Type B pancreatic cell (in vitro differentiated cells): Measurements from ENCODE around the gene SULF2. TPM values are rescaled to one million over a fixed set of nuclear protein-coding genes. Genes with fewer than 3 reads are reported as not detected.

Experiments
- DNase-seq: peaks from one replicate; pipeline ENCODE4 v3.0.0; 2021; ENCODE audit warnings: mixed read lengths; ENCODE audit not compliant: unreplicated experiment; ENCODE audit errors: extremely low spot score
- H3K27ac Mint-ChIP-seq: 2 replicates; pipeline ENCODE4 v1.8.0; 2021; ENCODE audit warnings: mild to moderate bottlenecking, mixed read lengths
- H3K27me3 Mint-ChIP-seq: 2 replicates; pipeline ENCODE4 v1.8.0; 2021; ENCODE audit warnings: mixed read lengths
- H3K36me3 Mint-ChIP-seq: 2 replicates; pipeline ENCODE4 v1.8.0; 2021; ENCODE audit warnings: mixed read lengths
- H3K4me1 Mint-ChIP-seq: one replicate; pipeline ENCODE4 v1.8.0; 2021; ENCODE audit warnings: mixed read lengths; ENCODE audit not compliant: unreplicated experiment
- H3K4me3 Mint-ChIP-seq: 2 replicates; pipeline ENCODE4 v1.8.0; 2021; ENCODE audit warnings: mild to moderate bottlenecking, mixed read lengths
- H3K9me3 Mint-ChIP-seq: 2 replicates; pipeline ENCODE4 v1.8.0; 2021; ENCODE audit warnings: mixed read lengths
- total RNA-seq: library from RNA; stranded (reverse); gene quantifications from 2 replicates; pipeline ENCODE4 v1.2.1, GENCODE V29; 2021; ENCODE audit warnings: low replicate concordance
- TF ChIP-seq, protein P1 (sequence below): fragments of 200-600 bp; sonication (generic); conservative IDR thresholded peaks from 2 replicates; pipeline ENCODE4 v1.5.0; 2021; ENCODE audit warnings: antibody characterized with exemption, mild to moderate bottlenecking

Gene SULF2
- total RNA-seq, 1 donor from 2014 or later, result 146 TPM

DNA sequence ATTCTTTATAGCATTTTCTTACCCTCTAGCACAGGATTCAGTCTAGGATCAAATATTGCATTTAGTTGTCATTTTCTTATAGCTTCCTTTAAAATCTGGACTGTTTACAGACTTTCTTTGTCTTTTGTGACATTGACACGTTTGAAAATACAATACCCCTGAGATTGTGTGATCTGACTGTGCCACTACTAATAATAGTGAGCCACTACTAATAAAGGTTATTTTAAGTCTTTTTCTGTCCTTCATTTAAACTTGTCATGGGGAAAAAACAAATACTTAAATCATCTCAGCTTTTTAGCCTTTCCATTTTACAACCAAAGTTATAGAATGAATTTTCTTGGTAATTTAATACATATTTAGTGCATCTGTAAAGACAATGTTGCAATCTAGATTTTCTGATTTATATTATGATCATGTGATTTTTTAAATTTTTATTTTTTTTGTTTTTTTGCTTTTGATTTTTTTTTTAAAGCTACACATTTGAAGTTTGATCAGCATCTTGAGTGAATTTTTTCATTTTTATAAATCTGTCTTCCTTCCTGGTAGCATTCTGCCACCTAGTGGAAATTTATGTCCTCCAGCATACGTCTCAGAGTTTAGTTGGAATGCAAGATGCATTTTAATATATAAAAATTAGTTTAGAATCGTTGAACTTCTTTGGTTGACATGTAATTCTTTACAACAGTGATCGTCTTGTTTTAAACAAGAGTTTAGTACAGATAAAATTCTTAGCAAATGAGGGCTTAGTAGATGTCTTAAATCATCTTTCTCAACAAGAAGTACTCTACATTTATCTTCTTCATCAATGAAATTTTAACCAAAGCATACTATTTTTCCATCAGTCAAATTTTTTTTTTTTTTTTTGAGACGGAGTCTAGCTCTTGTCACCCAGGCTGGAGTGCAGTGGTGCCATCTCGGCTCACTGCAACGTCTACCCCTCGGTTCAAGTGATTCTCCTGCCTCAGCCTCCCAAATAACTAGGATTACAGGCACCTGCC, 164.2 kb downstream of the SULF2 start:
- Mint-ChIP-seq H3K27me3 (no peaks in the 10 kb centered on the region), H3K27ac (no peak overlapping the region), H3K36me3 (peaks cover 7% of the 10 kb centered on the region), H3K4me3 (no peak overlapping the region), H3K9me3 (no peaks in the 10 kb centered on the region), H3K4me1 (peaks cover 8% of the 10 kb centered on the region)
- no peak for DNase-seq
- TF ChIP-seq, protein P1, sequence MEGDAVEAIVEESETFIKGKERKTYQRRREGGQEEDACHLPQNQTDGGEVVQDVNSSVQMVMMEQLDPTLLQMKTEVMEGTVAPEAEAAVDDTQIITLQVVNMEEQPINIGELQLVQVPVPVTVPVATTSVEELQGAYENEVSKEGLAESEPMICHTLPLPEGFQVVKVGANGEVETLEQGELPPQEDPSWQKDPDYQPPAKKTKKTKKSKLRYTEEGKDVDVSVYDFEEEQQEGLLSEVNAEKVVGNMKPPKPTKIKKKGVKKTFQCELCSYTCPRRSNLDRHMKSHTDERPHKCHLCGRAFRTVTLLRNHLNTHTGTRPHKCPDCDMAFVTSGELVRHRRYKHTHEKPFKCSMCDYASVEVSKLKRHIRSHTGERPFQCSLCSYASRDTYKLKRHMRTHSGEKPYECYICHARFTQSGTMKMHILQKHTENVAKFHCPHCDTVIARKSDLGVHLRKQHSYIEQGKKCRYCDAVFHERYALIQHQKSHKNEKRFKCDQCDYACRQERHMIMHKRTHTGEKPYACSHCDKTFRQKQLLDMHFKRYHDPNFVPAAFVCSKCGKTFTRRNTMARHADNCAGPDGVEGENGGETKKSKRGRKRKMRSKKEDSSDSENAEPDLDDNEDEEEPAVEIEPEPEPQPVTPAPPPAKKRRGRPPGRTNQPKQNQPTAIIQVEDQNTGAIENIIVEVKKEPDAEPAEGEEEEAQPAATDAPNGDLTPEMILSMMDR, result peak; percentile 94

DNA sequence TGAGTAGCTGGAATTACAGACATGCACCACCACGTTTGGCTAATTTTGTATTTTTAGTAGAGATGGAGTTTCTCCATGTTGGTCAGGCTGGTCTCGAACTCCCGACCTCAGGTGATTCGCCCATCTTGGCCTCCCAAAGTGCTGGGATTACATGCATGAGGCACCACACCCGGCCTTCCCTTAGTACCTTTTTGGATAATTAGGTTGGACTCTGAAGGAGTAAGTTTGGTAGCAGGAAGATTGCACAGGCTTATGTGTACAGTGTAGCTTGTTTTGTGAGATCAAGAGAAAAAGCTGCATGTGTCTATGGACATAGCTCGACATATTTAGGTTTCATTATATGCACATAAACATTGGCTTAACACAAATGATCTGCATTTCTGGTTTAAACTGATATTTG, 166.8 kb downstream of the SULF2 start:
- no peaks in the 10 kb centered on the region for H3K27me3 Mint-ChIP-seq
- TF ChIP-seq, protein P1, result no peak
- no peak overlapping the region for H3K4me3 Mint-ChIP-seq
- peaks cover 8% of the 10 kb centered on the region for H3K4me1 Mint-ChIP-seq
- no peak for DNase-seq
- no peak overlapping the region for H3K27ac Mint-ChIP-seq
- no peaks in the 10 kb centered on the region for H3K9me3 Mint-ChIP-seq
- H3K36me3 Mint-ChIP-seq, result peaks cover 3% of the 10 kb centered on the region

DNA sequence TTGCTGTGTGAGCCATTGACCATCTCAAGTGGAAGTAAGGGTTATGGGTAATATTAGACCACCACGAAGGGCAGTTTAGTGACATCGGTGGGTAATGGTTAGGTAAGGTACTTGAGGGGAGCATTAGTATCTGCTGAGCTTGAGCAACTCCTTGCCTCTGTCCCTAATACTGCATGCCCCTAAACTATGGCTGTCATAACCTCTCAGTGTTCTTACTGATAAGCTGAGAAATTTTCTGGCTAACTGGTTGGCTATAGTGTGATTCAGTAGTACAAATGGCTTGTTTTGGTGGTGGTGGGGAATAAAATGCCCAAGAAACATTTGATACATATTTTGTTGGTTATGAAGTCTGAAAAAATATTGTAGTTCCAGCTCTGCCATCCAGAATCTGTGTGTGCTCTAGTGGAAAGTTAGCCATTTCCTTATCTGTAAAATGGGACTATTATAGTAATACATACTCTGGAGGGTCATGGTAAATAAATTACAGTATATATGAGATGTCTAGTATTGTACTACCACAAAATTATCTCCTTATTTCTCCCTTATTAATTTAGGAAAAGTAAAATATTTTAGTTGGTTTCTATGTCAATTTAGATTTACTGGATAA, 170.5 kb downstream of the SULF2 start:
- H3K4me1 Mint-ChIP-seq, result peaks cover 16% of the 10 kb centered on the region

DNA sequence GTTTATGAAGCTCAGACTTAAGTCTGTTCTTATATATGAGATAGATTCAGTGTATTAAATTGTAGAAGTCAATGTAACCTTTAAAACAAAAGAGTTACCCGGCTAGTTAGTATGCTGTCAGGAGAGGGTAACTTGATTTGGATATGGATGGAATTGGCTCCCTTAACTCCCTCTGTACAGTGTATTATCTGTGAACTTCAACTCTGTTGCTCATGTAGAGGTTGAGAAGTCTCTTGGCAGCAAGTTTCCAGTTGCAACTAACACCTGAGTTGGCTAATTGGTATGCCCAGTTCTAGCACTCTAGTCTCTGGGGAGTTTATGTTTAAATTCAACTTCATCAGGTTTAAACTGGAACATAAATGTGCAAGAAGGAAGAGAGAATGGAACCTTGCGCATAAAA, 172.6 kb downstream of the SULF2 start:
- Mint-ChIP-seq H3K4me1 (peaks cover 23% of the 10 kb centered on the region), H3K27me3 (no peaks in the 10 kb centered on the region), H3K27ac (no peak overlapping the region), H3K4me3 (no peak overlapping the region), H3K36me3 (no peaks in the 10 kb centered on the region), H3K9me3 (no peaks in the 10 kb centered on the region)
- TF ChIP-seq, protein P1, result no peak
- DNase-seq, result no peak

More for the DNA sequence above, 170.5 kb downstream of the SULF2 start:
- no peak for DNase-seq
- TF ChIP-seq, protein P1, result no peak
- H3K36me3 Mint-ChIP-seq, result no peaks in the 10 kb centered on the region
- no peaks in the 10 kb centered on the region for H3K9me3 Mint-ChIP-seq
- no peak overlapping the region for H3K4me3 Mint-ChIP-seq
- H3K27me3 Mint-ChIP-seq, result no peaks in the 10 kb centered on the region
- no peak overlapping the region for H3K27ac Mint-ChIP-seq

DNA sequence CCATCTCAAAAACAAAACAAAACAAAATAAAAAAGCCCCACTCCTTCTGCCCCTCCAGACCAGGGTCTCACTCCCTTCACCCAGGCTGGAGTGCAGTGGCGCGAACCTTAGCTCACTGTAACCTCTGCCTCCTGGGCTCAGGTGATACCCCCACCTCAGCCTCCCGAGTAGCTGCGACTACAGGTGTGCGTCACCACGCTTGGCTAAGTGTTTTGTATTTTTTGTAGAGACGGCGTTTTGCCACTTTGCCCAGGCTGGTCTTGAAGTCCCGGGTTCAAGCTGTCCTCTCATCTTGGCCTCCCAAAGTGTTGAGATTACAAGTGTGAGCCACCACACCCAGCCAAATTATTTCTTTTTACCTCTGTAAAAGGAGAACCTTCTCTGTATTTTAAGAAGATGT, 173.5 kb downstream of the SULF2 start:
- no peaks in the 10 kb centered on the region for H3K9me3 Mint-ChIP-seq
- no peak overlapping the region for H3K27ac Mint-ChIP-seq
- no peak for DNase-seq
- no peaks in the 10 kb centered on the region for H3K36me3 Mint-ChIP-seq
- H3K4me1 Mint-ChIP-seq, result peaks cover 23% of the 10 kb centered on the region
- TF ChIP-seq, protein P1, result no peak
- no peaks in the 10 kb centered on the region for H3K27me3 Mint-ChIP-seq
- H3K4me3 Mint-ChIP-seq, result no peak overlapping the region
